Ectodermal cell (in vitro differentiated cells): ENCODE measurements around the gene DHRS13.

Experiments
- H3K27ac ChIP-seq: 2 replicates; pipeline ENCODE4 v1.7.0; 2013; ENCODE audit warnings: mild to moderate bottlenecking, low read depth, low read length; ENCODE audit not compliant: insufficient read depth, poor library complexity, severe bottlenecking
- H3K27me3 ChIP-seq: 2 replicates; pipeline ENCODE4 v1.7.0; 2013; ENCODE audit warnings: mild to moderate bottlenecking, low read length; ENCODE audit not compliant: insufficient read depth, control insufficient read depth, poor library complexity, severe bottlenecking
- H3K36me3 ChIP-seq: one replicate; pipeline ENCODE4 v1.7.0; 2013; ENCODE audit warnings: low read length; ENCODE audit not compliant: control insufficient read depth, insufficient read depth
- H3K4me1 ChIP-seq: one replicate; pipeline ENCODE4 v1.7.0; 2013; ENCODE audit warnings: low read length; ENCODE audit not compliant: control insufficient read depth, insufficient read depth
- H3K4me3 ChIP-seq: 2 replicates; pipeline ENCODE4 v1.7.0; 2013; ENCODE audit warnings: low read depth, low read length, control low read depth; ENCODE audit not compliant: insufficient read depth
- H3K9me3 ChIP-seq: 2 replicates; pipeline ENCODE4 v1.7.0; 2013; ENCODE audit warnings: mild to moderate bottlenecking, low read length, moderate library complexity; ENCODE audit not compliant: control insufficient read depth
- WGBS, 2 experiments: methylation state at CpG; one replicate each; pipeline ENCODE4 v1.1.7; 2013; ENCODE audit warnings: missing lambda C conversion rate in 2 of 2; 5-methylcytosine and 5-hydroxymethylcytosine counted together

The DHRS13 gene

GRCh38 chr17:28947639-28948038, 44.8 kb upstream of the DHRS13 start:
- Histone ChIP-seq H3K9me3 (no peaks in the 10 kb centered on the region), H3K27me3 (no peaks in the 10 kb centered on the region), H3K4me1 (peaks cover 11% of the 10 kb centered on the region), H3K4me3 (peak overlapping the region; percentile 95), H3K36me3 (no peaks in the 10 kb centered on the region), H3K27ac (no peak overlapping the region)
- 68 to 89% methylated on average over 2 to 3 of the region's 3 CpGs for WGBS, 2 experiments

GRCh38 chr17:28946239-28946638, 43.4 kb upstream of the DHRS13 start:
- Histone ChIP-seq H3K27me3 (no peaks in the 10 kb centered on the region), H3K4me3 (no peak overlapping the region), H3K27ac (no peak overlapping the region), H3K4me1 (peaks cover 15% of the 10 kb centered on the region), H3K36me3 (no peaks in the 10 kb centered on the region), H3K9me3 (no peaks in the 10 kb centered on the region)
- WGBS, 2 experiments: 92 to 93% methylated on average over 4 of the region's 4 CpGs

- no peaks in the 10 kb centered on the region for H3K36me3 ChIP-seq
- H3K27me3 ChIP-seq: no peaks in the 10 kb centered on the region
- H3K27ac ChIP-seq: no peak overlapping the region
- H3K4me3 ChIP-seq: no peak overlapping the region
- 94% methylated on average over 8 of the region's 8 CpGs for WGBS, 2 experiments
- H3K4me1 ChIP-seq: peaks cover 26% of the 10 kb centered on the region
- H3K9me3 ChIP-seq: no peaks in the 10 kb centered on the region
Measured at GRCh38 chr17:28944862-28945741, 42.2 kb upstream of the DHRS13 start.

- no peaks in the 10 kb centered on the region for H3K36me3 ChIP-seq
- WGBS, 2 experiments: 95 to 98% methylated on average over 3 of the region's 4 CpGs
- H3K4me3 ChIP-seq: no peak overlapping the region
- H3K4me1 ChIP-seq: peaks cover 34% of the 10 kb centered on the region
- H3K9me3 ChIP-seq: no peaks in the 10 kb centered on the region
- no peaks in the 10 kb centered on the region for H3K27me3 ChIP-seq
- no peak overlapping the region for H3K27ac ChIP-seq
Measured at GRCh38 chr17:28944343-28944742, 41.5 kb upstream of the DHRS13 start.

GRCh38 chr17:28942925-28943324, 40.0 kb upstream of the DHRS13 start:
- no peak overlapping the region for H3K4me3 ChIP-seq
- no peaks in the 10 kb centered on the region for H3K27me3 ChIP-seq
- WGBS, 2 experiments: 93 to 97% methylated on average over 2 of the region's 2 CpGs
- no peak overlapping the region for H3K27ac ChIP-seq
- H3K9me3 ChIP-seq: no peaks in the 10 kb centered on the region
- peaks cover 36% of the 10 kb centered on the region for H3K4me1 ChIP-seq
- H3K36me3 ChIP-seq: no peaks in the 10 kb centered on the region

GRCh38 chr17:28941251-28941650, 38.4 kb upstream of the DHRS13 start:
- WGBS, 2 experiments: no CpG with 5 or more reads among the region's 1 CpG

GRCh38 chr17:28940675-28941074, 37.8 kb upstream of the DHRS13 start:
- peak overlapping the region; percentile 52 for H3K27ac ChIP-seq
- WGBS, 2 experiments: 29 to 41% methylated on average over 3 of the region's 3 CpGs
- H3K27me3 ChIP-seq: no peaks in the 10 kb centered on the region
- peaks cover 53% of the 10 kb centered on the region for H3K4me1 ChIP-seq
- no peaks in the 10 kb centered on the region for H3K9me3 ChIP-seq
- H3K36me3 ChIP-seq: no peaks in the 10 kb centered on the region
- no peak overlapping the region for H3K4me3 ChIP-seq

More at GRCh38 chr17:28941251-28941650, 38.4 kb upstream of the DHRS13 start:
- Histone ChIP-seq H3K9me3 (no peaks in the 10 kb centered on the region), H3K27me3 (no peaks in the 10 kb centered on the region), H3K36me3 (no peaks in the 10 kb centered on the region), H3K4me3 (no peak overlapping the region), H3K4me1 (peaks cover 47% of the 10 kb centered on the region), H3K27ac (no peak overlapping the region)

- Histone ChIP-seq H3K9me3 (no peaks in the 10 kb centered on the region), H3K27me3 (no peaks in the 10 kb centered on the region), H3K36me3 (no peaks in the 10 kb centered on the region), H3K4me1 (peaks cover 54% of the 10 kb centered on the region), H3K27ac (peak overlapping the region; percentile 52), H3K4me3 (no peak overlapping the region)
- WGBS, 2 experiments: 83 to 88% methylated on average over 3 of the region's 3 CpGs
Measured at GRCh38 chr17:28940142-28940541, 37.3 kb upstream of the DHRS13 start.

- H3K36me3 ChIP-seq: no peaks in the 10 kb centered on the region
Measured at GRCh38 chr17:28938552-28938951, 35.7 kb upstream of the DHRS13 start.

GRCh38 chr17:28937044-28937729, 34.3 kb upstream of the DHRS13 start:
- H3K27ac ChIP-seq: peak overlapping the region; percentile 50
- no peak overlapping the region for H3K4me3 ChIP-seq
- H3K9me3 ChIP-seq: no peaks in the 10 kb centered on the region
- no peaks in the 10 kb centered on the region for H3K36me3 ChIP-seq
- no peaks in the 10 kb centered on the region for H3K27me3 ChIP-seq
- H3K4me1 ChIP-seq: peaks cover 54% of the 10 kb centered on the region
- 76 to 88% methylated on average over 5 of the region's 5 CpGs for WGBS, 2 experiments

More at GRCh38 chr17:28938552-28938951, 35.7 kb upstream of the DHRS13 start:
- Histone ChIP-seq H3K4me1 (peaks cover 54% of the 10 kb centered on the region), H3K27ac (no peak overlapping the region), H3K9me3 (no peaks in the 10 kb centered on the region), H3K4me3 (no peak overlapping the region), H3K27me3 (no peaks in the 10 kb centered on the region)
